PC-9 (cell line): ENCODE measurements around the gene SPATS2L.

ENCODE experiments used
- EZH2 ChIP-seq: fragments of 200-600 bp; sonication (generic); IDR thresholded peaks from 2 replicates; pipeline ENCODE4 v1.8.0; 2017; ENCODE audit warnings: antibody characterized with exemption, low read depth
- TF ChIP-seq, protein P1 (sequence below): fragments of 200-600 bp; sonication (generic); conservative IDR thresholded peaks from 2 replicates; pipeline ENCODE4 v1.6.1; 2017; ENCODE audit warnings: mixed run types, antibody characterized with exemption, mild to moderate bottlenecking, moderate library complexity

DNA sequence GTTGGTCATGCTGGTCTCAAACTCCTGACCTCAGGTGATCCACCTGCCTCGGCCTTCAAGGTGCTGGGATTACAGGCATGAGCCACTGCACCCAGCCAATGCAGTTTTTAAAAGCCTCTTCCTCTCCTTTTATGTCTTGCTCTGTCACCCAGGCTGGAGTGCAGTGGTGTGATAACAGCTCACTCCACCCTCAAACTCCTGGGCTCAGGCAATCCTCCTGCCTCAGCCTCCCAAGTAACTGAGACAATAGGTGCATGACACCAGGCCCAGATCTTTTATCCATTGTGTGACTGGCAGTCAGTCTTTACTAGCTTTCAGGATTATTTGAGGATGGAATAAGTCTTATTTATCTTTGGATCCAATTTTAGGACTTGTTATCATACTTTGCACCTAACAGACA, 190.2 kb downstream of the SPATS2L start:
- TF ChIP-seq, protein P1, sequence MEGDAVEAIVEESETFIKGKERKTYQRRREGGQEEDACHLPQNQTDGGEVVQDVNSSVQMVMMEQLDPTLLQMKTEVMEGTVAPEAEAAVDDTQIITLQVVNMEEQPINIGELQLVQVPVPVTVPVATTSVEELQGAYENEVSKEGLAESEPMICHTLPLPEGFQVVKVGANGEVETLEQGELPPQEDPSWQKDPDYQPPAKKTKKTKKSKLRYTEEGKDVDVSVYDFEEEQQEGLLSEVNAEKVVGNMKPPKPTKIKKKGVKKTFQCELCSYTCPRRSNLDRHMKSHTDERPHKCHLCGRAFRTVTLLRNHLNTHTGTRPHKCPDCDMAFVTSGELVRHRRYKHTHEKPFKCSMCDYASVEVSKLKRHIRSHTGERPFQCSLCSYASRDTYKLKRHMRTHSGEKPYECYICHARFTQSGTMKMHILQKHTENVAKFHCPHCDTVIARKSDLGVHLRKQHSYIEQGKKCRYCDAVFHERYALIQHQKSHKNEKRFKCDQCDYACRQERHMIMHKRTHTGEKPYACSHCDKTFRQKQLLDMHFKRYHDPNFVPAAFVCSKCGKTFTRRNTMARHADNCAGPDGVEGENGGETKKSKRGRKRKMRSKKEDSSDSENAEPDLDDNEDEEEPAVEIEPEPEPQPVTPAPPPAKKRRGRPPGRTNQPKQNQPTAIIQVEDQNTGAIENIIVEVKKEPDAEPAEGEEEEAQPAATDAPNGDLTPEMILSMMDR: no peak
- no peak for TF ChIP-seq EZH2
